HCT116 (cell line): Measurements from ENCODE around the gene MTMR10. TPM values are rescaled to one million over a fixed set of nuclear protein-coding genes. Genes with fewer than 3 reads are reported as not detected.

Experiments
- ATAC-seq: fragments of 200-7000 bp; cut with Tn5 transposase; 2 replicates; pipeline ENCODE4 v1.9.1; 2020; ENCODE audit warnings: mild to moderate bottlenecking, moderate library complexity
- BruUV-seq: library from RNA; stranded (reverse); fragments of 400-500 nt; replicated peaks from 2 replicates; lab custom pipeline; 2021; lab: Mats Ljungman, UMichigan
- CTCF ChIA-PET: fragments of 300-600 bp; sonication (Branson Sonifier 250); formaldehyde crosslinking; loops from one replicate; lab custom pipeline; 2021; ENCODE audit warnings: antibody characterized with exemption; lab: Charles Lee
- POLR2A ChIA-PET: fragments of 300-600, 350-600 bp; sonication (Branson Sonifier 250); formaldehyde crosslinking; loops from one replicate; lab custom pipeline; 2021; ENCODE audit warnings: antibody characterized with exemption; lab: Charles Lee
- RAD21 ChIA-PET, 2 experiments: fragments of 300-600 bp; sonication (Branson Sonifier 250); formaldehyde crosslinking; loops; one replicate each; lab custom pipeline; 2023; ENCODE audit warnings: low total read pairs in 2 of 2; ENCODE audit not compliant: uncharacterized antibody in 2 of 2, unreplicated experiment in 2 of 2, low non-redundant PET in 1 of 2; lab: Charles Lee
- DNase-seq: peaks from one replicate; pipeline ENCODE4 v3.0.0-alpha.2; 2010; ENCODE audit warnings: low read depth, low spot score
- H2AFZ ChIP-seq: fragments of 200-600 bp; shearing (Covaris generic), sonication (generic); 2 replicates; pipeline ENCODE4 v1.6.1; 2017; ENCODE audit warnings: low read depth, mixed run types, mixed read lengths, antibody characterized with exemption, low read length; ENCODE audit not compliant: poor library complexity, severe bottlenecking
- H3K27ac ChIP-seq: 2 replicates; pipeline ENCODE4 v1.5.1; 2012; ENCODE audit warnings: low read depth, low read length
- H3K27me3 ChIP-seq: fragments of 200-600 bp; sonication (generic); 2 replicates; pipeline ENCODE4 v1.6.1; 2016; ENCODE audit warnings: mixed run types, low read length, mixed read lengths; ENCODE audit not compliant: insufficient read depth
- H3K36me3 ChIP-seq, 2 experiments: fragments of 200-500 bp in 1 of 2; fragments of 200-600 bp in 1 of 2; sonication (Bioruptor generic) in 1 of 2; sonication (generic) in 1 of 2; 2 replicates each; pipeline versions ENCODE4 v1.5.1 to v1.6.1; 2014 to 2016; ENCODE audit warnings: low read length in 2 of 2, inconsistent platforms in 1 of 2, mixed read lengths in 1 of 2, mixed run types in 1 of 2; ENCODE audit not compliant: insufficient read depth in 2 of 2, control insufficient read depth in 1 of 2
- H3K4me1 ChIP-seq, 2 experiments: fragments of 200-600 bp in 1 of 2; sonication (generic) in 1 of 2; 2 replicates each; pipeline versions ENCODE4 v1.5.1 to v1.6.1; 2012 to 2017; ENCODE audit warnings: low read length in 2 of 2, inconsistent platforms in 1 of 2, mild to moderate bottlenecking in 1 of 2, mixed read lengths in 1 of 2, mixed run types in 1 of 2, moderate library complexity in 1 of 2; ENCODE audit not compliant: insufficient read depth in 2 of 2, control insufficient read depth in 1 of 2
- H3K4me2 ChIP-seq: fragments of 200-600 bp; sonication (generic); 2 replicates; pipeline ENCODE4 v1.6.1; 2017; ENCODE audit warnings: mixed run types, low read length, mixed read lengths
- H3K4me3 ChIP-seq, 2 experiments: fragments of 200-600 bp in 1 of 2; sonication (generic) in 1 of 2; replicated peaks in 1 of 2; 2 replicates each; pipeline ENCODE4 v1.5.1; 2011 to 2016; ENCODE audit warnings: low read length in 2 of 2, control low read depth in 1 of 2, low read depth in 1 of 2, mild to moderate bottlenecking in 1 of 2, mixed read lengths in 1 of 2, mixed run types in 1 of 2
- H3K79me2 ChIP-seq: fragments of 200-600 bp; sonication (generic); 2 replicates; pipeline ENCODE4 v1.6.1; 2017; ENCODE audit warnings: mild to moderate bottlenecking, mixed run types, low read length, moderate library complexity, mixed read lengths; ENCODE audit not compliant: insufficient read depth
- H3K9ac ChIP-seq: fragments of 200-600 bp; sonication (generic); 2 replicates; pipeline ENCODE4 v1.6.1; 2016; ENCODE audit warnings: low read length, mixed read lengths
- H3K9me2 ChIP-seq: fragments of 200-600 bp; sonication (generic), shearing (Covaris generic); 2 replicates; pipeline ENCODE4 v1.6.1; 2017; ENCODE audit warnings: mixed run types, mild to moderate bottlenecking, moderate library complexity; ENCODE audit not compliant: insufficient read depth
- H3K9me3 ChIP-seq, 2 experiments: fragments of 200-500 bp in 1 of 2; fragments of 200-600 bp in 1 of 2; sonication (Bioruptor generic) in 1 of 2; sonication (generic) in 1 of 2; 2 replicates each; pipeline ENCODE4 v1.6.1; 2014 to 2017; ENCODE audit warnings: low read length in 2 of 2, mixed read lengths in 2 of 2, inconsistent platforms in 1 of 2, low read depth in 1 of 2, mild to moderate bottlenecking in 1 of 2, mixed run types in 1 of 2, moderate library complexity in 1 of 2; ENCODE audit not compliant: control insufficient read depth in 1 of 2, insufficient read depth in 1 of 2
- H4K20me1 ChIP-seq: fragments of 200-600 bp; sonication (generic), shearing (Covaris generic); 2 replicates; pipeline ENCODE4 v1.6.1; 2017; ENCODE audit warnings: mixed run types, mild to moderate bottlenecking, moderate library complexity; ENCODE audit not compliant: insufficient read depth
- ATF3 ChIP-seq: IDR thresholded peaks from 2 replicates; pipeline ENCODE4 v1.6.1; 2012
- CBX3 ChIP-seq: IDR thresholded peaks from 2 replicates; pipeline ENCODE4 v1.6.1; 2012; ENCODE audit warnings: low read depth
- CEBPB ChIP-seq: IDR thresholded peaks from 2 replicates; pipeline ENCODE4 v1.6.1; 2012; ENCODE audit warnings: low read depth
- CTCF ChIP-seq, 3 experiments: fragments of 200-600 bp in 1 of 3; sonication (generic) in 1 of 3; IDR thresholded peaks in 2 of 3; conservative IDR thresholded peaks in 1 of 3; 2 replicates each; pipeline ENCODE4 v1.5.1; 2012 to 2017; ENCODE audit warnings: low read depth in 2 of 3, low read length in 2 of 3, antibody characterized with exemption in 1 of 3, borderline replicate concordance in 1 of 3, control low read depth in 1 of 3, mild to moderate bottlenecking in 1 of 3, mixed read lengths in 1 of 3, mixed run types in 1 of 3, moderate library complexity in 1 of 3; ENCODE audit not compliant: insufficient read depth in 1 of 3
- ELF1 ChIP-seq: IDR thresholded peaks from 2 replicates; pipeline ENCODE4 v1.6.1; 2012; ENCODE audit warnings: low read depth, borderline replicate concordance
- EZH2 ChIP-seq: fragments of 200-600 bp; sonication (generic); IDR thresholded peaks from 2 replicates; pipeline ENCODE4 v1.6.1; 2017; ENCODE audit warnings: antibody characterized with exemption, mixed run types
- EZH2phosphoT487 ChIP-seq: fragments of 200-600 bp; IDR thresholded peaks from 2 replicates; pipeline ENCODE4 v1.6.1; 2018; ENCODE audit warnings: antibody characterized with exemption, borderline replicate concordance
- POLR2A ChIP-seq: IDR thresholded peaks from 2 replicates; pipeline ENCODE4 v1.7.0; 2011; ENCODE audit warnings: borderline replicate concordance; ENCODE audit not compliant: insufficient read depth, insufficient read length; ENCODE audit errors: extremely low read depth
- POLR2AphosphoS5 ChIP-seq: IDR thresholded peaks from 2 replicates; pipeline ENCODE4 v1.6.1; 2011; ENCODE audit warnings: mild to moderate bottlenecking, low read depth, low read length, moderate library complexity
- RAD21 ChIP-seq: IDR thresholded peaks from 2 replicates; pipeline ENCODE4 v1.6.1; 2012; ENCODE audit warnings: low read depth, mild to moderate bottlenecking
- SIN3A ChIP-seq: IDR thresholded peaks from 2 replicates; pipeline ENCODE4 v1.6.1; 2012; ENCODE audit warnings: low read depth
- SP1 ChIP-seq: IDR thresholded peaks from 2 replicates; pipeline ENCODE4 v1.6.1; 2012; ENCODE audit warnings: low read depth
- SRF ChIP-seq: IDR thresholded peaks from 2 replicates; pipeline ENCODE4 v1.6.1; 2012; ENCODE audit warnings: low read depth
- YY1 ChIP-seq: IDR thresholded peaks from 2 replicates; pipeline ENCODE4 v1.6.1; 2011; ENCODE audit warnings: low read length, low read depth, moderate library complexity, mild to moderate bottlenecking; ENCODE audit not compliant: insufficient replicate concordance; ENCODE audit errors: extremely low read depth
- ZBTB33 ChIP-seq: IDR thresholded peaks from 2 replicates; pipeline ENCODE4 v1.6.1; 2011; ENCODE audit warnings: mild to moderate bottlenecking, low read length, moderate library complexity; ENCODE audit not compliant: insufficient replicate concordance; ENCODE audit errors: extremely low read depth
- intact Hi-C: fragments of 100-400 bp; cut with micrococcal nuclease; formaldehyde crosslinking; loops from 2 replicates; pipeline ENCODE4 v1.10.0; 2022
- total RNA-seq: library from RNA; stranded (reverse); gene quantifications from one replicate; pipeline ENCODE4 v1.2.1, GENCODE V29; 2021; ENCODE audit not compliant: unreplicated experiment
- TF ChIP-seq, protein P1 (sequence below): IDR thresholded peaks from 2 replicates; pipeline ENCODE4 v1.6.1; 2012

MTMR10 gene
- total RNA-seq, 1 experiment from 2014 or later, result 13.4 TPM

GRCh38 chr15:30923429-30923828 is 68.0 kb downstream of the MTMR10 start:
- no peak overlapping the region for H2AFZ ChIP-seq
- H3K4me3 ChIP-seq, result no peak overlapping the region
- BruUV-seq, result no TSS peak
- H3K9me3 ChIP-seq, result no peaks in the 10 kb centered on the region
- intact Hi-C loops, result no loop called here
- no peak overlapping the region for H3K9ac ChIP-seq
- no peaks in the 10 kb centered on the region for H3K79me2 ChIP-seq
- peaks cover 0 to 2% of the 10 kb centered on the region in 2 experiments; a peak in 1 of 4 replicates for H3K4me1 ChIP-seq
- H3K4me2 ChIP-seq, result no peak overlapping the region
- H3K36me3 ChIP-seq, result peaks cover 32 to 38% of the 10 kb centered on the region in 2 experiments
- no peaks in the 10 kb centered on the region for H4K20me1 ChIP-seq
- ChIA-PET CTCF (no interaction called here), RAD21 (no interaction called here), POLR2A (no interaction called here)
- no peak for ATAC-seq
- H3K27ac ChIP-seq, result no peak overlapping the region
- no peaks in the 10 kb centered on the region for H3K9me2 ChIP-seq
- no peaks in the 10 kb centered on the region for H3K27me3 ChIP-seq
- TF ChIP-seq SIN3A (no peak), POLR2A (no peak), EZH2phosphoT487 (no peak), CBX3 (no peak), EZH2 (no peak), CTCF (IDR thresholded peaks at IDR 0.05 in 2 of 3, conservative IDR thresholded peaks at IDR 0.05 in 1 of 3; ENCODE audit: borderline replicate concordance in 1 of 3, insufficient read depth in 1 of 3, low read depth in 2 of 3, low read length in 2 of 3) (no peak), SP1 (no peak), CEBPB (no peak), ATF3 (no peak), RAD21 (no peak), POLR2AphosphoS5 (no peak), SRF (no peak), YY1 (no peak), ZBTB33 (no peak), ELF1 (no peak)
- TF ChIP-seq, protein P1, sequence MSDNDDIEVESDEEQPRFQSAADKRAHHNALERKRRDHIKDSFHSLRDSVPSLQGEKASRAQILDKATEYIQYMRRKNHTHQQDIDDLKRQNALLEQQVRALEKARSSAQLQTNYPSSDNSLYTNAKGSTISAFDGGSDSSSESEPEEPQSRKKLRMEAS, result no peak
- TF ChIP-seq, all 23 proteins: peak for 0
- DNase-seq, result no peak
